ENCODE measurements around the gene SEC11A.

GRCh38 chr15:84645997-84646396, 69.9 kb downstream of the SEC11A start:
- TF ChIP-seq SIN3A (IDR thresholded peaks at IDR 0.05; ENCODE audit: borderline replicate concordance, insufficient read depth, low read length): no peak
- TF ChIP-seq POLR2AphosphoS5 (IDR thresholded peaks at IDR 0.05; ENCODE audit: low read depth, low read length): no peak
- no peak for TF ChIP-seq FOXP2 (optimal IDR thresholded peaks at IDR 0.05; ENCODE audit: borderline replicate concordance, extremely low read depth, extremely low read length, insufficient read depth)

All from PFSK-1 (cell line).